Naive thymus-derived CD8-positive, alpha-beta T cell (primary cell): ENCODE results near the gene LSP1. TPM values are rescaled to one million over a fixed set of nuclear protein-coding genes. Genes with fewer than 3 reads are reported as not detected.
"Not testable (repeated sequence)": the region's sequence is repeated elsewhere in the genome, so short reads cannot be mapped to it uniquely, and the experiment has no call there.

Source experiments
- ATAC-seq, 2 donors: fragments of 150-1000 bp; cut with Tn5 transposase in 1 of 2; sonication (Bioruptor Pico), chemical (Tn5 transposase) in 1 of 2; 1 replicate in 1 of 2; 2 replicates in 1 of 2; pipeline ENCODE4 v1.10.0; 2021; ENCODE audit warnings: mild to moderate bottlenecking in 2 of 2, moderate library complexity in 2 of 2
- POLR2A ChIA-PET: fragments of 350-600 bp; sonication (Branson Sonifier 250); formaldehyde crosslinking; loops from one replicate; lab custom pipeline; 2021; ENCODE audit warnings: antibody characterized with exemption; lab: Charles Lee
- DNase-seq, 10 donors: peaks; one replicate each; pipeline versions ENCODE4 v3.0.0 to v3.0.0-alpha.2; 2020 to 2022
- H3K27ac Mint-ChIP-seq, 10 donors: one replicate each; pipeline ENCODE4 v1.8.0; 2020 to 2022; ENCODE audit warnings: mild to moderate bottlenecking in 10 of 10, mixed read lengths in 10 of 10, moderate library complexity in 4 of 10, inconsistent platforms in 1 of 10
- H3K27me3 Mint-ChIP-seq, 5 donors: one replicate each; pipeline ENCODE4 v1.8.0; 2021 to 2022; ENCODE audit warnings: mixed read lengths in 5 of 5
- H3K36me3 Mint-ChIP-seq, 3 donors: one replicate each; pipeline ENCODE4 v1.8.0; 2020 to 2022; ENCODE audit warnings: mixed read lengths in 3 of 3, mild to moderate bottlenecking in 2 of 3, inconsistent platforms in 1 of 3
- H3K4me1 Mint-ChIP-seq, 4 donors: one replicate each; pipeline ENCODE4 v1.8.0; 2021 to 2022; ENCODE audit warnings: mixed read lengths in 4 of 4
- H3K4me3 Mint-ChIP-seq, 10 donors: one replicate each; pipeline ENCODE4 v1.8.0; 2020 to 2022; ENCODE audit warnings: mild to moderate bottlenecking in 10 of 10, mixed read lengths in 10 of 10, moderate library complexity in 6 of 10, inconsistent platforms in 1 of 10
- H3K9me3 Mint-ChIP-seq, 9 donors: one replicate each; pipeline ENCODE4 v1.8.0; 2020 to 2022; ENCODE audit warnings: mixed read lengths in 9 of 9, mild to moderate bottlenecking in 3 of 9, inconsistent platforms in 1 of 9, moderate library complexity in 1 of 9
- polyA plus RNA-seq, 3 donors: library from polyadenylated mRNA; unstranded; fragments of 300-500 nt; fragmentation: Illumina TruSeq; gene quantifications; one replicate each; pipeline ENCODE4 v1.2.3, GENCODE V29; 2021
- total RNA-seq, 8 experiments: library from RNA in 2 of 8; stranded (reverse) in 2 of 8; gene quantifications; one replicate each; pipeline ENCODE4 v1.2.3 and lab custom pipeline; 2021 to 2026

Gene LSP1
- total and polyA plus RNA-seq, 5 experiments from 2014 or later = 287 to 438 (median 326) TPM

DNA sequence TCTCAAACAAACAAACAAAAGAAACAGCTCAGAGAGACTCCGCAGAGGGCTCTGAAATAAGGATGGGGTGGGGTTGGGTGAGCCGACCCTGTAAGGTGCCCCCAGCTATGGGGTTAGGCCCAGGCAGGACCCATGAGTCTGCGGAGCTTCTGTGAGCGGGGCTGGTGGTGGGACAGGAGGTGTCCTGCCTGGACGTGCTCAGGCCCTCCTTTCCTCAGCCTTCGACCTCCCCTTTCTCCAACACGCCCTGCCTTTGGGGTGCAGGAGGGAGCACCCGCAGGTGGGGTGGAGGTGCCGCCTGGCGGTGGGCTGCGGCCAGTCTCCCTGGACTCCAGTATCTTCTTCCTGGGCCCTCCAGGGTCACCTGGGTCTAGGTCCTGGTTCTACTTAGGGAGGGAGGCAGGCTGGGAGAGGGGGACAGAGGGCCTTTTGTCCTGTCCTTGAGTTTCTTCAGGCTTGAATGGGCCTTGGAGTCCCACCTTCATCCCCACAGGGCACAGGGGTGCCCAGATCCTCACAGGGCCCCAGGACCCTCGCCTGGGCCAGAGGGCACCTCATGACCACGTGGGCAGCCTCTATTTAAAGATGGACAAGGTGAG, 26.6 kb downstream of the LSP1 start:
- H3K4me3 Mint-ChIP-seq = no peak overlapping the region
- H3K4me1 Mint-ChIP-seq = peaks cover 12 to 50% (median 38%) of the 10 kb centered on the region in 4 donors
- peak in 1 of 10 donors; percentile 48 for DNase-seq
- H3K36me3 Mint-ChIP-seq = no peaks in the 10 kb centered on the region
- ATAC-seq = no peak
- POLR2A ChIA-PET = interaction anchor here (0.5 to 1.6 kb wide), 4 partner anchors 27 to 71 kb away, joined by 3 to 4 read pairs (median 3); partner anchors contain the start of gene LSP1
- no peaks in the 10 kb centered on the region for H3K9me3 Mint-ChIP-seq
- H3K27me3 Mint-ChIP-seq = no peaks in the 10 kb centered on the region
- peak overlapping the region in 2 of 10 donors; percentile 20 to 86 for H3K27ac Mint-ChIP-seq

DNA sequence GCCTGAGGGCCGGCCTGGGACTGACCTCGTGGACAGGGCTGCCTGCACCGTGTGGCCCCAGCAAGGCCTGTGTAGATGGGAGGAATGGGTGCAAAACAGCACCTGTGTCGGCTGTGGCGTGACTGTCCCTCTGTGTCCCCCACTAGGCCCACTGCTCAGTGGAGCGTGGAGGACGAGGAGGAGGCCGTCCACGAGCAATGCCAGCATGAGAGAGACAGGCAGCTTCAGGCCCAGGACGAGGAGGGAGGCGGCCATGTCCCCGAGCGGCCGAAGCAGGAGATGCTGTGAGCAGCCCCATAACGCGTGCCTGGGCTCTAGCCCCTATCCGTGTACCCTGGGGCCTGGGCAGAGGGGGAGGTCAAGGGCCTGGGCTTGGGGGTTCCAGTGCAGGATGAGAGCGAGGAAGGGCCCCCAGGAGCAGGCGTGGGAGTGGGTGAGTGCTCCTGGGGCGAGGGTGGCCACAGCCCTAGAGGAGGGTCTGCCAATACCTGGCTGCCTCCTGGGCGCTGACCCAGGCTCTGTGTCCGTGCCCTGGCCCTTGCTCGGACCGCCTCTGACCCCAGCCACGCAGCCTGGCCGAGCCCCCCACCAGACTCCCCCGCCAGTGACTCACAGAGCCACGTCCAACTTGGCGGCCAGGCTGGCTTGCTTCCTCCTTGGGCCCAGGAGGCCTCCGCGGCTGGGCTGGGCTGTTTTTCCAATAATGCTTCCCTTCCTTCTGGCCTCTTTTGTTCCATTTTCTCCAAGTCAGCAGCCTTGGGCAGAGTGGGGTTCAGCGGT, 27.2 kb downstream of the LSP1 start:
- DNase-seq (peak in 1 of 10 donors; percentile 57), ATAC-seq (no peak)
- Mint-ChIP-seq H3K36me3 (no peaks in the 10 kb centered on the region), H3K4me1 (peaks cover 12 to 48% (median 38%) of the 10 kb centered on the region in 4 donors), H3K4me3 (no peak overlapping the region), H3K27ac (peak overlapping the region in 6 of 10 donors; percentile 8 to 86 (median 41)), H3K27me3 (no peaks in the 10 kb centered on the region), H3K9me3 (no peaks in the 10 kb centered on the region)
- POLR2A ChIA-PET = interaction anchor here (4.3 kb wide), 1 partner anchor 28 kb away, joined by 53 read pairs; the partner anchor contains the start of gene LSP1

DNA sequence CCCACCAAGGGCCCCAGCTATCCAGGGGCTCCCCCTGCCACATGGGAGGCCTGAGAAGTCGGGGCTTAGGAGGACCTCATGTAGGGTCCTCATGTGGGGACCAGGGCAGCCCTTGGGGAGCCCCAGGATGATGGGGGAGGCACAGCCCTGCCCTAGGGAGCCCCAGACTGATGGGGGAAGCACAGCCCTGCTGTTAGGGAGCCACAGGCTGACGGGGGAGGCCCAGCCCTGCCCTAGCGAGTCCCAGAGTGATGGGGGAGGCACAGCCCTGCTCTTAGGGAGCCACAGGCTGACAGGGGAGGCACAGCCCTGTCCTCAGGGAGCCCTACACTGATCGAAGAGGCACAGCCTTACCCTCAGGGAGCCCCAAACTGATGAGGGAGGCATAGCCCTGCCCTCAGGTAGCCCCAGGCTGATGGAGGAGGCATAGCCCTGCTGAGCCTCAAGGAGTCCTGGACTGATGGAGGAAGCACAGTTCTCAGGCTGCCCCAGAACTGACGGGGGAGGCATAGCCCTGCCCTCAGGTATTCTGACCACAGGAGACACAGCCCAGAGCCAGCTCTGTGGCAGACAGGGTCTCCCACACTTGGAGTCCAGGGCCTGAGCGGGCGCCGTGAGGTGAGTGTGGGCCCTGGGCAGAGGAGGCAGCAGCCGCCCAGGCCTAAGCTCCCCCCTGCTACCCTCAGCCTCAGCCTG, 28.0 kb downstream of the LSP1 start:
- no peaks in the 10 kb centered on the region for H3K27me3 Mint-ChIP-seq
- ATAC-seq (peak in 1 of 2 donors; percentile 7), DNase-seq (peak in 1 of 10 donors; percentile 59)
- H3K9me3 Mint-ChIP-seq = no peaks in the 10 kb centered on the region
- no peaks in the 10 kb centered on the region for H3K36me3 Mint-ChIP-seq
- H3K27ac Mint-ChIP-seq = peak overlapping the region in 7 of 10 donors; percentile 5 to 77 (median 34)
- H3K4me1 Mint-ChIP-seq = peaks cover 11 to 43% (median 34%) of the 10 kb centered on the region in 4 donors
- POLR2A ChIA-PET = interaction anchor here (0.8 to 4.3 kb wide), 3 partner anchors 10 to 64 kb away, joined by 3 to 53 read pairs (median 20); partner anchors contain the start of genes LSP1 and PRR33
- H3K4me3 Mint-ChIP-seq = peak overlapping the region in 1 of 10 donors; percentile 40

DNA sequence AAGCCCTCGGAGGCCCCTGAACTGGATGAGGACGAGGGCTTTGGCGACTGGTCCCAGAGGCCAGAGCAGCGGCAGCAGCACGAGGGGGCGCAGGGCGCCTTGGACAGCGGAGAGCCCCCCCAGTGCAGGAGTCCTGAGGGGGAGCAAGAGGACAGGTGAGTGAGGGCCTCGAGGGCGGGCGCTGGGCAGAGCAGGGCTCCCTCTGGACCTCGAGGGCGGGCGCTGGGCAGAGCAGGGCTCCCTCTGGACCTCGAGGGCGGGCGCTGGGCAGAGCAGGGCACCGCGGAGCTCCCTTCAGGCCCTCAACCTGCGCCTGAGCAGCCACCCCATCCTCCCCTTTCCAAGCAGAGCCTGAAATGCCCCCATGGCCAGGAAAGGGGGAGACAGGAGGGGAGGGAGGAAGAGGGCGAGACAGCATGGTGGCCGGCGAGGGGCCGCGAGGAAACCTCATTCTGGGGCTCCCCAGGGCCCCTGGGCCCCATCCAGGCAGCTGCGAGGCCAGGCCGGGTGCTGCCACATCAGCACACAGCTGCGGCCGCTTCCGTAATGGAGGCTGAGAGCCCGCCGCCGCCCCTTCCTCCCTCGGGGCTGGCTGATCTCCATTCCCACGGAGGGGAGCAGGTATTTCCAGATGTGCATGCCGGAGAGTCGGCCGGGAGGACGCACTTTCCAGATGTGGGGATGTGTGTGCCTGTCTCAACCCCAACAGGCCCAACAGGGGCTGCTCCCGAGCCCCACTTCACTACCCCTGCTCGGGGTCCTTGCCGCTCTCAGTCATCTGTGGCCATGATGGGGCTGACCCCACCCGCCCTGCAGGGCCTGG, 28.8 kb downstream of the LSP1 start:
- DNase-seq = peak in 3 of 10 donors; percentile 18 to 59 (median 31)
- Mint-ChIP-seq H3K9me3 (no peaks in the 10 kb centered on the region), H3K4me3 (no peak overlapping the region), H3K27me3 (no peaks in the 10 kb centered on the region), H3K4me1 (peaks cover 11 to 35% (median 29%) of the 10 kb centered on the region in 4 donors), H3K27ac (peak overlapping the region in 3 of 10 donors; percentile 5 to 77 (median 40)), H3K36me3 (no peaks in the 10 kb centered on the region)
- ATAC-seq = peak; percentile 25 to 38
- POLR2A ChIA-PET = interaction anchor here (0.6 to 4.3 kb wide), 18 partner anchors 9 to 1131 kb away, joined by 3 to 53 read pairs (median 4); partner anchors contain the start of genes CTSD, H19, LSP1 and MRPL23

DNA sequence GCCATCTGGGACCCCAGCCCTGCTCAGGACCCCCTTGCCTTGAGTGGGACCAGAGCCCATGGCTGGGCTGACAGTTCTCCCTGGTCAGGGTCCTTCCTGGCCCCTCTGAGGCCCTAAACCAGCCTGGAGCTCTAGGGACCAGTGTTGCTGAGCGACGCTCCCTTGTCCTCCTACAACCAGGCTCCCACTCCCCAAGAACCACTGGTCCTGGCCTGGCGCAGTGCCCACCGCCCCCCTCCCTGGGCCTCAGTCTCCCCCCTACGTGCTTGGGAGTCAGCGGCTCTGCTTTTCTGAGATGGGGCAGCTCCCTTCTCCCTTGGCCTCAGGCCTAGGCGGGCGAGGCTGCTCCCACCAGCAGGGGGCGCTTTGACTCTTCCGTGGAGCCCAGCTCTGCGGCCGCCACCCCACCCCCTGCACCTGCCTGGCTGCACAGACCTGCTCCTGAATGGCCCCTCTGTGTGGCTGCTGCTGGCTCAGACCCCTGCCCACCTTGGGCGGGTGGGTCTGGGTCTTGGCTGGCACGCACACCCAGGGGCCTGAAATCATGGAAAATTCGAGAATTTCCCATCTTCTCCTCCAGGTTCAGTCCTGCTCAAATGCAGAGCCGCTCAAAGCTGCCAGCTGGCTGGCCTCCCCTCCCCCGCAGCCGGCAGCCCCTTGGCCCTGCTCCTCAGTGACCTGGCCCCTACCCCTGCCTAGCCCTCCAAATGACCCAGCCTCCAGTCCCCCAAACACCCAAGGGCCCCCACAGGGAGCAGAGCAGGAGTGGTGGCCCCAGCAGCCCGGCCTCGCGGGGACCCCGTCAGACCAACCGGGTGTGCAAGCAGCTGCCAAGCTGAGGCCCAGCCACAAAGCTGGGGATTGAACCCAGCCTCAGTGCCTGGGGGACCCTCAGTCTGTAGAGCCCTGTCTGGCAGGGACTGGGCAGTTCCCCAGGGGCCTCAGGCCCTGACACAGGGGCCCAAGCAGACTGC, 29.7 kb downstream of the LSP1 start:
- H3K27me3 Mint-ChIP-seq = no peaks in the 10 kb centered on the region
- peak; percentile 88 to 95 for ATAC-seq
- H3K9me3 Mint-ChIP-seq = no peaks in the 10 kb centered on the region
- peak overlapping the region in 5 of 10 donors; percentile 19 to 69 (median 36) for H3K27ac Mint-ChIP-seq
- H3K4me3 Mint-ChIP-seq = no peak overlapping the region
- H3K36me3 Mint-ChIP-seq = peaks cover 0 to 4% (median 0%) of the 10 kb centered on the region in 3 donors
- peak; percentile 62 to 90 (median 80) for DNase-seq
- POLR2A ChIA-PET = interaction anchor here (0.6 to 4.3 kb wide), 22 partner anchors 8 to 1130 kb away, joined by 3 to 53 read pairs (median 4); partner anchors contain the start of genes CTSD, H19, LSP1 and MRPL23
- H3K4me1 Mint-ChIP-seq = peaks cover 9 to 32% (median 28%) of the 10 kb centered on the region in 4 donors

- H3K9me3 Mint-ChIP-seq = no peaks in the 10 kb centered on the region
- H3K36me3 Mint-ChIP-seq = peaks cover 0 to 6% (median 0%) of the 10 kb centered on the region in 3 donors
- H3K4me1 Mint-ChIP-seq = peaks cover 10 to 36% (median 29%) of the 10 kb centered on the region in 4 donors
- no peak overlapping the region for H3K4me3 Mint-ChIP-seq
- H3K27ac Mint-ChIP-seq = peak overlapping the region in 1 of 10 donors; percentile 36
- POLR2A ChIA-PET = interaction anchor here (0.9 to 4.3 kb wide), 9 partner anchors 9 to 64 kb away, joined by 3 to 53 read pairs (median 6); partner anchors contain the start of genes LSP1 and MRPL23
- ATAC-seq = no peak
- DNase-seq = peak in 1 of 10 donors; percentile 59
- H3K27me3 Mint-ChIP-seq = no peaks in the 10 kb centered on the region
These were observed 30.7 kb downstream of the LSP1 start for GRCh38 chr11:1883346-1884302.

- ATAC-seq = no peak
- DNase-seq = peak in 1 of 10 donors; percentile 41
- no peaks in the 10 kb centered on the region for H3K27me3 Mint-ChIP-seq
- peaks cover 15 to 42% (median 34%) of the 10 kb centered on the region in 4 donors for H3K4me1 Mint-ChIP-seq
- POLR2A ChIA-PET = interaction anchor here (1.8 to 4.3 kb wide), 2 partner anchors 32 to 37 kb away, joined by 6 to 53 read pairs; partner anchors contain the start of gene LSP1
- H3K9me3 Mint-ChIP-seq = no peaks in the 10 kb centered on the region
- H3K4me3 Mint-ChIP-seq = no peak overlapping the region
- no peak overlapping the region for H3K27ac Mint-ChIP-seq
- H3K36me3 Mint-ChIP-seq = peaks cover 0 to 8% (median 0%) of the 10 kb centered on the region in 3 donors
These were observed 31.4 kb downstream of the LSP1 start for GRCh38 chr11:1884303-1884700.

GRCh38 chr11:1886551-1886950, 33.7 kb downstream of the LSP1 start:
- peaks cover 13 to 44% (median 36%) of the 10 kb centered on the region in 4 donors for H3K4me1 Mint-ChIP-seq
- DNase-seq, ATAC-seq, H3K36me3 Mint-ChIP-seq, H3K4me3 Mint-ChIP-seq, POLR2A ChIA-PET, H3K27me3 Mint-ChIP-seq, H3K9me3 Mint-ChIP-seq: not testable (repeated sequence)
- H3K27ac Mint-ChIP-seq = peak overlapping the region in 1 of 10 donors; percentile 18

DNA sequence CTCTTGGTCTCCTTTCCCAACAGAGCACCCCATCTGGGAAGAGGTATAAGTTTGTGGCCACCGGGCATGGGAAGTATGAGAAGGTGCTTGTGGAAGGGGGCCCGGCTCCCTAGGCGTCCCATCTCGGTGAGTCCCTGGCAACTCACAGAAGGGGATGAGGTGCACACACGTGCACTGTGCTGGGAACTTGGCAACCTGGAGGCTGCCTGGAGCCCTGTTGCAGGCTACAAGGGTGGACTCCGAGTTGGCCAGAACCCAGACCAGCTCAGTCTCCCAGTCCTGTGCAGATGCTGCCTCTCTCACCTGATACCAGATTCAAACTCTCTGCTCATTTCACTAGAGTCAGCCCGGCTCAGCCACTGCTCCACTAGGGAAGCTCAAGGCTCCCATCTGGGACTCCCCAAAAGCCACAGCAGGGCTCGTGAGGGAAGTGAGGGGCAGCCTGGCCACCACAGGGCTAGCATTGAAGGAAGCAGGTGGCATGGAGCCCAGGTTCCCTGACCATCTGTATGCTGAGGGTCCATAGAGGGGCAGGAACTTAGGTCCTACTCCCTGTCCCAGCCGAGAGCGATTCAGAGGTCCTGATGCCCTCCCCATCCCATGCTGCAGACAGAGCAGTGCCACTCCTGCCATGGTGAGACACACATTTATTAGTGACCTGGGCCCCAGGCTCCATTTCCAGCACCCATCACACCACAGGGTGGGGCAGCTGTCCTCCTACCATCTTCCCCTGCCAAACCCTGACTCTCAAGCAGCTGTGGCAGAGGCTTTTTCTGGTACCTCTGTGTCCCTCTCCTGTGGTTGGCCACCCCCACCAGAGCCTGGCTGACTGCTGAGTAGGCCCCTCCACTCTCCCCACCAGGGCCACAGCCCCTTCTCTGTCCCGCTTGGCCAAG, 34.8 kb downstream of the LSP1 start:
- peak overlapping the region in 3 of 10 donors; percentile 4 to 56 (median 22) for H3K4me3 Mint-ChIP-seq
- no peak for DNase-seq

More for the DNA sequence above, 34.8 kb downstream of the LSP1 start:
- no peak for ATAC-seq
- Mint-ChIP-seq H3K36me3 (peaks cover 0 to 8% (median 0%) of the 10 kb centered on the region in 3 donors), H3K27ac (peak overlapping the region in 9 of 10 donors; percentile 50 to 94 (median 87)), H3K9me3 (peaks cover 0 to 5% (median 0%) of the 10 kb centered on the region in 9 donors), H3K4me1 (peaks cover 20 to 50% (median 40%) of the 10 kb centered on the region in 4 donors), H3K27me3 (no peaks in the 10 kb centered on the region)
- POLR2A ChIA-PET = interaction anchor here (0.6 to 5.7 kb wide), 8 partner anchors 11 to 129 kb away, joined by 3 to 163 read pairs (median 8); partner anchors contain the start of genes LSP1 and TNNT3
